H1 (cell line): Measurements from ENCODE around the gene MOB1B. TPM values are rescaled to one million over a fixed set of nuclear protein-coding genes. Genes with fewer than 3 reads are reported as not detected.

Source experiments
- CTCF ChIA-PET: fragments of 300-600 bp; sonication (Branson Sonifier 250); formaldehyde crosslinking; loops from one replicate; lab custom pipeline; 2021; ENCODE audit not compliant: partially characterized antibody; lab: Charles Lee
- POLR2A ChIA-PET: fragments of 300-600 bp; sonication (Branson Sonifier 250); formaldehyde crosslinking; loops from one replicate; lab custom pipeline; 2021; ENCODE audit warnings: inconsistent platforms; ENCODE audit not compliant: partially characterized antibody; lab: Charles Lee
- DNase-seq, 2 experiments: peaks; one replicate each; pipeline versions ENCODE4 v3.0.0 to v3.0.0-alpha.2; 2010 to 2022; ENCODE audit warnings: low spot score in 2 of 2, low read depth in 1 of 2, mixed read lengths in 1 of 2
- FAIRE-seq: peaks from 2 replicates; lab custom pipeline; 2011; peaks lifted over from hg19 to GRCh38; lab: Jason Lieb, UNC
- H2AFZ ChIP-seq: 2 replicates; pipeline ENCODE4 v1.8.1; 2012; ENCODE audit warnings: low read length, inconsistent platforms
- H2AK5ac ChIP-seq: 2 replicates; pipeline ENCODE4 v1.6.1; 2013; ENCODE audit warnings: low read depth, low read length
- H2BK120ac ChIP-seq: replicated peaks from 2 replicates; pipeline ENCODE3; 2013; ENCODE audit warnings: low read depth, low read length, inconsistent platforms
- H2BK12ac ChIP-seq: 2 replicates; pipeline ENCODE4 v1.6.1; 2013; ENCODE audit warnings: low read depth, low read length
- H2BK15ac ChIP-seq: 2 replicates; pipeline ENCODE4 v1.6.1; 2013; ENCODE audit warnings: low read length
- H2BK20ac ChIP-seq: 2 replicates; pipeline ENCODE4 v1.6.1; 2013; ENCODE audit warnings: low read length
- H2BK5ac ChIP-seq: 2 replicates; pipeline ENCODE4 v1.6.1; 2013; ENCODE audit warnings: low read depth, low read length
- H3K14ac ChIP-seq: 2 replicates; pipeline ENCODE4 v1.6.1; 2013; ENCODE audit warnings: inconsistent platforms; ENCODE audit not compliant: insufficient read length
- H3K18ac ChIP-seq: 2 replicates; pipeline ENCODE4 v1.6.1; 2013; ENCODE audit warnings: low read length; ENCODE audit errors: extremely low read depth
- H3K23ac ChIP-seq: 2 replicates; pipeline ENCODE4 v1.6.1; 2013; ENCODE audit warnings: inconsistent platforms; ENCODE audit not compliant: insufficient read length
- H3K23me2 ChIP-seq: 2 replicates; pipeline ENCODE4 v1.6.1; 2013; ENCODE audit warnings: low read depth, low read length
- H3K27ac ChIP-seq: 2 replicates; pipeline ENCODE4 v1.6.1; 2011; ENCODE audit warnings: low read depth, low read length, inconsistent platforms
- H3K27me3 ChIP-seq, 4 experiments: replicated peaks in 1 of 4; 1 replicate in 1 of 4; 2 replicates in 3 of 4; pipeline versions ENCODE4 v1.6.1 to v1.8.1; 2011 to 2013; ENCODE audit warnings: low read length in 3 of 4, mild to moderate bottlenecking in 3 of 4, inconsistent platforms in 2 of 4, mixed read lengths in 2 of 4, moderate library complexity in 1 of 4; ENCODE audit not compliant: control insufficient read depth in 3 of 4, insufficient read depth in 3 of 4; ENCODE audit errors: extremely low read depth in 1 of 4
- H3K36me3 ChIP-seq, 4 experiments: 2 replicates each; pipeline versions ENCODE4 v1.6.1 to v1.8.1; 2011 to 2013; ENCODE audit warnings: mild to moderate bottlenecking in 4 of 4, low read length in 3 of 4, moderate library complexity in 2 of 4, control low read depth in 1 of 4, inconsistent platforms in 1 of 4; ENCODE audit not compliant: insufficient read depth in 4 of 4, control insufficient read depth in 2 of 4
- H3K4ac ChIP-seq: replicated peaks from 2 replicates; pipeline ENCODE3; 2013; ENCODE audit warnings: low read length, low read depth, mixed read lengths, inconsistent platforms; ENCODE audit not compliant: insufficient read length
- H3K4me1 ChIP-seq, 4 experiments: replicated peaks in 1 of 4; 1 replicate in 1 of 4; 2 replicates in 3 of 4; pipeline versions ENCODE4 v1.6.1 to v1.8.1; 2011 to 2013; ENCODE audit warnings: low read length in 3 of 4, inconsistent platforms in 2 of 4, mixed read lengths in 1 of 4; ENCODE audit not compliant: insufficient read depth in 4 of 4, control insufficient read depth in 3 of 4
- H3K4me2 ChIP-seq, 2 experiments: 2 replicates each; pipeline versions ENCODE4 v1.6.1 to v1.8.1; 2011 to 2013; ENCODE audit warnings: low read depth in 2 of 2, low read length in 2 of 2, control low read depth in 1 of 2, inconsistent platforms in 1 of 2, mild to moderate bottlenecking in 1 of 2; ENCODE audit not compliant: insufficient read depth in 1 of 2
- H3K4me3 ChIP-seq, 4 experiments: fragments of 200-600, 300-600 bp in 1 of 4; sonication (generic), shearing (Covaris generic), sonication (Bioruptor Twin) in 1 of 4; 2 replicates each; pipeline versions ENCODE4 v1.5.1 to v1.8.1; 2011 to 2016; ENCODE audit warnings: low read length in 4 of 4, low read depth in 3 of 4, control low read depth in 2 of 4, inconsistent platforms in 2 of 4, mild to moderate bottlenecking in 2 of 4, mixed read lengths in 1 of 4, moderate library complexity in 1 of 4; ENCODE audit not compliant: insufficient read depth in 2 of 4; ENCODE audit errors: extremely low read depth in 1 of 4
- H3K56ac ChIP-seq: replicated peaks from 2 replicates; pipeline ENCODE3; 2013; ENCODE audit warnings: low read depth, mild to moderate bottlenecking, mixed read lengths, low read length, inconsistent platforms; ENCODE audit not compliant: insufficient read length
- H3K79me1 ChIP-seq: 2 replicates; pipeline ENCODE4 v1.6.1; 2013; ENCODE audit warnings: low read depth, low read length, control low read depth
- H3K79me2 ChIP-seq, 2 experiments: 2 replicates each; pipeline versions ENCODE4 v1.6.1 to v1.8.1; 2012 to 2013; ENCODE audit warnings: low read length in 2 of 2, mild to moderate bottlenecking in 2 of 2, inconsistent platforms in 1 of 2; ENCODE audit not compliant: insufficient read depth in 2 of 2, control insufficient read depth in 1 of 2
- H3K9ac ChIP-seq, 4 experiments: replicated peaks in 1 of 4; 1 replicate in 1 of 4; 2 replicates in 3 of 4; pipeline versions ENCODE4 v1.6.1 to v1.8.1; 2011 to 2013; ENCODE audit warnings: low read depth in 3 of 4, low read length in 3 of 4, control low read depth in 2 of 4, mild to moderate bottlenecking in 2 of 4, moderate library complexity in 2 of 4, inconsistent platforms in 1 of 4; ENCODE audit errors: extremely low read depth in 1 of 4
- H3K9me3 ChIP-seq, 2 experiments: 2 replicates each; pipeline versions ENCODE4 v1.6.1 to v1.8.1; 2012 to 2013; ENCODE audit warnings: mild to moderate bottlenecking in 2 of 2, moderate library complexity in 2 of 2, control low read depth in 1 of 2, inconsistent platforms in 1 of 2, low read depth in 1 of 2, low read length in 1 of 2, mixed read lengths in 1 of 2; ENCODE audit not compliant: insufficient read depth in 2 of 2
- H4K20me1 ChIP-seq, 2 experiments: replicated peaks in 1 of 2; 2 replicates each; pipeline versions ENCODE3 to v1.8.1; 2011 to 2013; ENCODE audit warnings: inconsistent platforms in 2 of 2, low read length in 2 of 2, mild to moderate bottlenecking in 1 of 2; ENCODE audit not compliant: insufficient read depth in 2 of 2, control insufficient read depth in 1 of 2
- H4K5ac ChIP-seq: 2 replicates; pipeline ENCODE4 v1.6.1; 2013; ENCODE audit warnings: low read length, low read depth, mixed read lengths, inconsistent platforms; ENCODE audit not compliant: insufficient read length
- H4K8ac ChIP-seq: 2 replicates; pipeline ENCODE4 v1.8.0; 2013; ENCODE audit warnings: mild to moderate bottlenecking, moderate library complexity, low read length, inconsistent platforms; ENCODE audit not compliant: insufficient read depth; ENCODE audit errors: extremely low read depth
- H4K91ac ChIP-seq: replicated peaks from 2 replicates; pipeline ENCODE3; 2013; ENCODE audit warnings: low read length, mixed read lengths, inconsistent platforms; ENCODE audit not compliant: insufficient read length
- ASH2L ChIP-seq: fragments of 200-600, 300-600 bp; sonication (generic); IDR thresholded peaks from one replicate; pipeline ENCODE4 v1.7.1; 2017; ENCODE audit warnings: low read length
- ATF3 ChIP-seq: IDR thresholded peaks from 2 replicates; pipeline ENCODE4 v1.6.1; 2011; ENCODE audit warnings: low read depth, mild to moderate bottlenecking, low read length; ENCODE audit not compliant: insufficient read depth
- BCL11A ChIP-seq, 2 experiments: IDR thresholded peaks; one replicate each; pipeline ENCODE4 v1.6.1; 2011; ENCODE audit warnings: low read depth in 2 of 2, low read length in 2 of 2, mild to moderate bottlenecking in 2 of 2
- BRCA1 ChIP-seq: IDR thresholded peaks from 2 replicates; pipeline ENCODE4 v1.6.1; 2012; ENCODE audit warnings: low read depth, low read length, improper control_type of control experiment
- CHD1 ChIP-seq: IDR thresholded peaks from 2 replicates; pipeline ENCODE4 v1.6.1; 2012; ENCODE audit warnings: low read depth, low read length, improper control_type of control experiment
- CTBP2 ChIP-seq: IDR thresholded peaks from 2 replicates; pipeline ENCODE4 v1.7.0; 2011; ENCODE audit warnings: borderline replicate concordance, mild to moderate bottlenecking, moderate library complexity, mixed read lengths, low read length; ENCODE audit not compliant: insufficient read depth, insufficient read length
- E2F6 ChIP-seq: IDR thresholded peaks from 2 replicates; pipeline ENCODE4 v1.6.1; 2012; ENCODE audit warnings: inconsistent platforms
- EZH2 ChIP-seq: fragments of 200-600 bp; sonication (generic); IDR thresholded peaks from 2 replicates; pipeline ENCODE4 v1.7.1; 2012; ENCODE audit warnings: low read depth, mild to moderate bottlenecking, moderate library complexity, low read length, inconsistent platforms; ENCODE audit not compliant: severe bottlenecking
- POU5F1 ChIP-seq: IDR thresholded peaks from 2 replicates; pipeline ENCODE4 v1.6.1; 2011; ENCODE audit warnings: low read depth, mild to moderate bottlenecking, low read length, moderate library complexity
- RBBP5 ChIP-seq: IDR thresholded peaks from 2 replicates; pipeline ENCODE4 v1.7.1; 2012; ENCODE audit warnings: low read depth, mild to moderate bottlenecking, inconsistent platforms, low read length, moderate library complexity, borderline replicate concordance
- SIN3A ChIP-seq, 2 experiments: IDR thresholded peaks in 1 of 2; conservative IDR thresholded peaks in 1 of 2; 2 replicates each; pipeline ENCODE4 v1.6.1; 2011 to 2012; ENCODE audit warnings: low read length in 2 of 2, improper control_type of control experiment in 1 of 2, low read depth in 1 of 2, mild to moderate bottlenecking in 1 of 2
- TAF1 ChIP-seq: IDR thresholded peaks from 2 replicates; pipeline ENCODE4 v1.6.1; 2011; ENCODE audit warnings: mild to moderate bottlenecking, low read depth, low read length
- WGBS, 2 experiments: shearing (Covaris generic) in 1 of 2; methylation state at CpG; one replicate each; pipeline versions ENCODE4 v1.1.6 to v1.1.7; 2013 to 2015; ENCODE audit warnings: low lambda C conversion rate in 2 of 2, mixed read lengths in 2 of 2, inconsistent platforms in 1 of 2, low coverage in 1 of 2, missing lambda C conversion rate in 1 of 2; ENCODE audit not compliant: insufficient replicate concordance in 2 of 2, insufficient coverage in 1 of 2, insufficient read length in 1 of 2; ENCODE audit errors: extremely low coverage in 1 of 2, missing lambda C conversion rate in 1 of 2; 5-methylcytosine and 5-hydroxymethylcytosine counted together
- polyA plus RNA-seq, 7 experiments: library from polyadenylated mRNA; depleted of rRNA in 3 of 7; stranded (reverse) in 5 of 7; unstranded in 2 of 7; fragments of >200 nt in 5 of 7; fragments of 200-250 nt in 2 of 7; gene quantifications; 1 replicate in 5 of 7; 2 replicates in 1 of 7; 4 replicates in 1 of 7; pipeline versions ENCODE4 v1.2.1 to v1.2.3, GENCODE V29; 2011 to 2013; ENCODE audit warnings: missing spikeins in 2 of 7, mixed read lengths in 2 of 7
- total RNA-seq: library from RNA; stranded (reverse); fragmentation: NEBNext Ultra II Directional; extraction: Animal tissue kit (Norgen Biotek cat#: 25700); gene quantifications from 2 replicates; pipeline ENCODE4 v1.2.1, GENCODE V29; 2021

The MOB1B gene
- total and polyA plus RNA-seq, 2 of the 8 experiments (the other 6 are each of a cell fraction or from before 2014, with no cell fraction given): 3.8 to 33.5 TPM

DNA sequence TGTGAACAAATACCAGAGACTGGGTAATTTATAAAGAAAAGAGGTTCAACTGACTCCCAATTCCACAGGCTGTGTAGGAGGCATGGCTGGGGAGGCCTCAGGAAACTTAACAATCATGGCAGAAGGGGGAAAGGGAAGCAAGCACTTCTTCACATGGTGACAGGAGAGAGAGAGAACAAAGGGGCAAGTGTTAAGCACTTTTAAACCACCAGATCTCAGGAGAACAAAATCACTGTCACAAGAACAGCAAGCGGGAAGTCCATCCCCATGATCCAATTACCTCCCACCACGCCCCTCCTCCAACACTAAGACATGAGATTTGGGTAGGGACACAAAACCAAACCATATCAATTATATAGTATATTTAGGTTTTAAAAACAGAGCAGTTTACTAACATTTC lies 30.8 kb downstream of the MOB1B start:
- POLR2A ChIA-PET: no interaction called here
- Histone ChIP-seq H3K79me2 (peaks cover 0 to 83% of the 10 kb centered on the region in 2 experiments; a peak in 3 of 4 replicates), H3K4me3 (no peak overlapping the region)
- no peak for TF ChIP-seq SIN3A (conservative IDR thresholded peaks at IDR 0.05 in 1 of 2, IDR thresholded peaks at IDR 0.05 in 1 of 2; ENCODE audit: low read depth in 1 of 2, low read length in 2 of 2)
- no peak for TF ChIP-seq ASH2L
- TF ChIP-seq EZH2: no peak
- TF ChIP-seq BRCA1: no peak
- no peak for TF ChIP-seq RBBP5
- TF ChIP-seq BCL11A (IDR thresholded peaks at IDR 0.05; ENCODE audit: low read depth in 2 of 2, low read length in 2 of 2): no peak
- TF ChIP-seq POU5F1: no peak
- TF ChIP-seq CTBP2: no peak
- no peak for TF ChIP-seq E2F6
- TF ChIP-seq ATF3: no peak
- TF ChIP-seq CHD1: no peak
- no peak for TF ChIP-seq TAF1

More for the DNA sequence above, 30.8 kb downstream of the MOB1B start:
- H3K4me2 ChIP-seq: no peak overlapping the region
- no peaks in the 10 kb centered on the region; a peak in 3 of 7 replicates for H3K4me1 ChIP-seq
- H4K5ac ChIP-seq: no peak overlapping the region
- H3K14ac ChIP-seq: no peak overlapping the region
- H3K79me1 ChIP-seq: peaks cover 6% of the 10 kb centered on the region
- H3K9me3 ChIP-seq: no peaks in the 10 kb centered on the region
- no peak overlapping the region for H3K23ac ChIP-seq
- H4K91ac ChIP-seq: no peak overlapping the region
- H3K36me3 ChIP-seq: no peaks in the 10 kb centered on the region
- FAIRE-seq (no peak), DNase-seq (no peak)
- CTCF ChIA-PET: no interaction called here
- no peak overlapping the region for H2AFZ ChIP-seq
- no peaks in the 10 kb centered on the region for H3K23me2 ChIP-seq
- no peak overlapping the region for H3K4ac ChIP-seq
- no peaks in the 10 kb centered on the region for H4K20me1 ChIP-seq
- no peak overlapping the region for H2AK5ac ChIP-seq
- H3K27ac ChIP-seq: no peak overlapping the region
- H3K27me3 ChIP-seq: no peaks in the 10 kb centered on the region
- H2BK120ac ChIP-seq: no peak overlapping the region
- no peak overlapping the region for H4K8ac ChIP-seq
- no peak overlapping the region for H2BK5ac ChIP-seq
- H3K56ac ChIP-seq: no peak overlapping the region
- H2BK15ac ChIP-seq: no peak overlapping the region
- 89% methylated on average over 2 of the region's 2 CpGs; no CpG with 5 or more reads in 1 of the 2 experiments for WGBS, 2 experiments
- no peak overlapping the region; the same call in 1 of the 2 replicates for H3K18ac ChIP-seq
- no peak overlapping the region for H2BK12ac ChIP-seq
- no peak overlapping the region for H3K9ac ChIP-seq
- no peak overlapping the region for H2BK20ac ChIP-seq
